Stimulated activated CD4-positive, alpha-beta T cell treated with anti-CD3 and anti-CD28 coated beads, TNF-alpha, amount 100 ng/mL, for 48 hours (primary cell): ENCODE measurements around the gene DNAH12.
A peak's percentile ranks its signal among the peaks of the same experiment; 100 is the strongest.

Experiments
- DNase-seq, 3 donors: peaks; one replicate each; pipeline ENCODE4 v3.0.0-alpha.2; 2020; ENCODE audit warnings: low read depth in 3 of 3

DNAH12 gene

GRCh38 chr3:57544181-57545125 lies at the start of gene DNAH12:
TSS of gene DNAH12 (minus strand) at chr3:57544344. CDS start at chr3:57542870, 1,474 bp downstream.
- DNase-seq: peak in 1 of 3 donors; percentile 4

GRCh38 chr3:57592306-57592705 lies 48.2 kb upstream of the DNAH12 start:
- no peak for DNase-seq

GRCh38 chr3:57587905-57588304 lies 43.8 kb upstream of the DNAH12 start:
- no peak for DNase-seq

- no peak for DNase-seq
Observed at GRCh38 chr3:57586778-57587177, 42.6 kb upstream of the DNAH12 start.

- DNase-seq: no peak
Observed at GRCh38 chr3:57583544-57583943, 39.4 kb upstream of the DNAH12 start.

GRCh38 chr3:57582474-57583168 lies 38.5 kb upstream of the DNAH12 start:
- no peak for DNase-seq

GRCh38 chr3:57577801-57578200 lies 33.7 kb upstream of the DNAH12 start:
- DNase-seq: no peak

- DNase-seq: no peak
Observed at GRCh38 chr3:57575966-57576626, 32.0 kb upstream of the DNAH12 start.

- no peak for DNase-seq
Observed at GRCh38 chr3:57572096-57572495, 28.0 kb upstream of the DNAH12 start.

- no peak for DNase-seq
Observed at GRCh38 chr3:57570878-57571277, 26.7 kb upstream of the DNAH12 start.

GRCh38 chr3:57569859-57570450 lies 25.8 kb upstream of the DNAH12 start:
- no peak for DNase-seq

- DNase-seq: no peak
Observed at GRCh38 chr3:57559526-57559925, 15.4 kb upstream of the DNAH12 start.

- DNase-seq: peak in 2 of 3 donors; percentile 12 to 19
Observed at GRCh38 chr3:57557085-57557537, 13.0 kb upstream of the DNAH12 start.

GRCh38 chr3:57556459-57557084 lies 12.4 kb upstream of the DNAH12 start:
- DNase-seq: peak in 2 of 3 donors; percentile 1 to 27

GRCh38 chr3:57555738-57556458 lies 11.8 kb upstream of the DNAH12 start, which contains the start of gene PDE12:
TSS of gene PDE12 (plus strand) at chr3:57556274. CDS start at chr3:57556380, 106 bp downstream.
- DNase-seq: peak; percentile 62 to 74 (median 72)

- no peak for DNase-seq
Observed at GRCh38 chr3:57555306-57555705, 11.2 kb upstream of the DNAH12 start.

GRCh38 chr3:57546616-57547015 lies 2.5 kb upstream of the DNAH12 start:
- no peak for DNase-seq

- DNase-seq: no peak
Observed at GRCh38 chr3:57545636-57546268, 1.6 kb upstream of the DNAH12 start.

- no peak for DNase-seq
Observed at GRCh38 chr3:57538465-57538864, 5.7 kb downstream of the DNAH12 start.

- no peak for DNase-seq
Observed at GRCh38 chr3:57530071-57530608, 14.0 kb downstream of the DNAH12 start.
